Lung (tissue), 12 donors: Measurements from ENCODE around the gene TAF1B. TPM values are rescaled to one million over a fixed set of nuclear protein-coding genes. Genes with fewer than 3 reads are reported as not detected.

Experiments
- ATAC-seq: fragments of 200-7000 bp; cut with Tn5 transposase; one replicate; pipeline ENCODE4 v1.9.1; 2020; ENCODE audit warnings: moderate number of reproducible peaks; ENCODE audit not compliant: insufficient read depth, low FRiP score
- DNase-seq, 3 donors: peaks; one replicate each; pipeline ENCODE4 v3.0.0-alpha.2; 2013 to 2017
- H3K27ac ChIP-seq, 2 donors: one replicate each; pipeline ENCODE4 v1.5.1; 2013; ENCODE audit warnings: mild to moderate bottlenecking in 2 of 2, moderate library complexity in 2 of 2, control low read depth in 1 of 2, inconsistent platforms in 1 of 2, low read depth in 1 of 2, low read length in 1 of 2
- H3K27me3 ChIP-seq, 3 donors: one replicate each; pipeline ENCODE4 v1.5.1; 2013; ENCODE audit warnings: low read length in 2 of 3; ENCODE audit not compliant: control insufficient read depth in 3 of 3, insufficient read depth in 3 of 3
- H3K36me3 ChIP-seq, 4 donors: one replicate each; pipeline ENCODE4 v1.5.1; 2013; ENCODE audit warnings: low read length in 4 of 4, mild to moderate bottlenecking in 1 of 4, moderate library complexity in 1 of 4; ENCODE audit not compliant: control insufficient read depth in 4 of 4, insufficient read depth in 4 of 4
- H3K4me1 ChIP-seq, 5 donors: one replicate each; pipeline ENCODE4 v1.5.1; 2013; ENCODE audit warnings: low read length in 5 of 5, mild to moderate bottlenecking in 2 of 5, moderate library complexity in 1 of 5; ENCODE audit not compliant: control insufficient read depth in 5 of 5, insufficient read depth in 5 of 5
- H3K4me3 ChIP-seq: one replicate; pipeline ENCODE4 v1.5.1; 2013; ENCODE audit warnings: mild to moderate bottlenecking, control low read depth, moderate library complexity
- H3K9ac ChIP-seq, 2 donors: one replicate each; pipeline ENCODE4 v1.5.1; 2013; ENCODE audit warnings: low read length in 2 of 2, control low read depth in 1 of 2; ENCODE audit not compliant: insufficient read depth in 1 of 2
- H3K9me3 ChIP-seq, 4 donors: one replicate each; pipeline ENCODE4 v1.5.1; 2013; ENCODE audit warnings: low read length in 3 of 4, mild to moderate bottlenecking in 1 of 4, moderate library complexity in 1 of 4; ENCODE audit not compliant: control insufficient read depth in 4 of 4, insufficient read depth in 3 of 4
- WGBS, 2 donors: extraction: QIAGEN DNeasy Blood & Tissue Kit; methylation state at CpG; one replicate each; pipeline ENCODE4 v1.1.7; 2013; 5-methylcytosine and 5-hydroxymethylcytosine counted together
- polyA plus RNA-seq, 2 donors: library from polyadenylated mRNA; stranded (reverse); fragments of 200-250 nt; gene quantifications; one replicate each; pipeline ENCODE4 v1.2.1, GENCODE V29; 2013
- total RNA-seq, 2 donors: library from RNA; depleted of rRNA in 1 of 2; stranded (reverse); fragments of >200 nt in 1 of 2; gene quantifications; one replicate each; pipeline ENCODE4 v1.2.1, GENCODE V29; 2014 to 2021
- TF ChIP-seq, protein P1 (sequence below): IDR thresholded peaks from 2 replicates; pipeline ENCODE4 v1.5.1; 2012; ENCODE audit warnings: mild to moderate bottlenecking; ENCODE audit errors: control extremely low read depth, extremely low read depth
- donor health status: control.
- donor health status: control.
- donor health status: Bipolar disorder and iron deficiency.
- donor health status: healthy.
- donor health status: DM: yes; HTN: yes; CAD: no.

TAF1B gene
- total and polyA plus RNA-seq, 4 donors = 6.1 to 46.3 (median 14.9) TPM

DNA sequence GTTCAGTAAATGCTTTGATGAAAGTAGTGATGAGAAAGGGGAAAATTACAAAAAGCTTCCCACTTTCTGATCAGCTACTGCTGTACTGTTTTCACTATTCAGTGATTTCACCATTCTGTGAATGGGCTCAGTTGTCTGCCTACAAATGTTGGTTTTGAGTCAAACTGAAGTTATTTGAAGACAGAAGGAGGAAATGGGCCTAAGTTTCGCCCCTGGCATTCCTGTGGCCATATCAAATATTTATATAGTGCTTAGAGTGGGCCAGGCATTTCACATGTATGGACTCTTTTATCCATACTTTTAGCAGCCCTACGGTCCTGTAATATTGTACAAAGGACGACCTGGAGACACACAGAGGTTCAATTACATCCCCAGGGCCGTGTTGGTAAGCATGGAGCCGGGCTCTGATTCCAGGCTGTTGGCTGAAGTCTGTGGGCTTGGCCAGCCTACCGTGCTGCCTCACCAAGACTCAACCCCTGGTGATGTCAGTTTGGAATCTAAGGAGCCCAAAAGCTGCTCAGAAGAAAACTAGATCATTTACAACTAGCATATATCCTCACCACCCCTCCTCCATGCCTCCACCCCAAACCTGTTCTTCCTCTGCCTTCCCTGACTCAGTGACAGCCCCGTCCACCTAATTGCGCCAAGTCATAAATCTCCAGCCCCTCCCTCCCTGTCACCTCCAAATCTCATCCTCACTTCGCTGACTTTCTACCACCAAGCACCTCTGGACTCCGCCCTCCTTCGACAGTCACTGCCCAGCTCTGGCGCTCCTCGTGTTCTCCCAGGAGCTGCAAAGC, 98.1 kb downstream of the TAF1B start:
- ATAC-seq (no peak), DNase-seq (no peak)
- Histone ChIP-seq H3K27me3 (peaks cover 0 to 17% (median 7%) of the 10 kb centered on the region in 3 donors), H3K36me3 (peaks cover 0 to 4% (median 2%) of the 10 kb centered on the region in 4 donors), H3K9ac (no peak overlapping the region), H3K27ac (no peak overlapping the region), H3K4me3 (no peak overlapping the region), H3K9me3 (no peaks in the 10 kb centered on the region), H3K4me1 (peaks cover 0 to 7% (median 0%) of the 10 kb centered on the region in 5 donors)
- WGBS, 2 donors = 61 to 82% methylated on average over 13 of the region's 13 CpGs
- TF ChIP-seq, protein P1, sequence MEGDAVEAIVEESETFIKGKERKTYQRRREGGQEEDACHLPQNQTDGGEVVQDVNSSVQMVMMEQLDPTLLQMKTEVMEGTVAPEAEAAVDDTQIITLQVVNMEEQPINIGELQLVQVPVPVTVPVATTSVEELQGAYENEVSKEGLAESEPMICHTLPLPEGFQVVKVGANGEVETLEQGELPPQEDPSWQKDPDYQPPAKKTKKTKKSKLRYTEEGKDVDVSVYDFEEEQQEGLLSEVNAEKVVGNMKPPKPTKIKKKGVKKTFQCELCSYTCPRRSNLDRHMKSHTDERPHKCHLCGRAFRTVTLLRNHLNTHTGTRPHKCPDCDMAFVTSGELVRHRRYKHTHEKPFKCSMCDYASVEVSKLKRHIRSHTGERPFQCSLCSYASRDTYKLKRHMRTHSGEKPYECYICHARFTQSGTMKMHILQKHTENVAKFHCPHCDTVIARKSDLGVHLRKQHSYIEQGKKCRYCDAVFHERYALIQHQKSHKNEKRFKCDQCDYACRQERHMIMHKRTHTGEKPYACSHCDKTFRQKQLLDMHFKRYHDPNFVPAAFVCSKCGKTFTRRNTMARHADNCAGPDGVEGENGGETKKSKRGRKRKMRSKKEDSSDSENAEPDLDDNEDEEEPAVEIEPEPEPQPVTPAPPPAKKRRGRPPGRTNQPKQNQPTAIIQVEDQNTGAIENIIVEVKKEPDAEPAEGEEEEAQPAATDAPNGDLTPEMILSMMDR = no peak

DNA sequence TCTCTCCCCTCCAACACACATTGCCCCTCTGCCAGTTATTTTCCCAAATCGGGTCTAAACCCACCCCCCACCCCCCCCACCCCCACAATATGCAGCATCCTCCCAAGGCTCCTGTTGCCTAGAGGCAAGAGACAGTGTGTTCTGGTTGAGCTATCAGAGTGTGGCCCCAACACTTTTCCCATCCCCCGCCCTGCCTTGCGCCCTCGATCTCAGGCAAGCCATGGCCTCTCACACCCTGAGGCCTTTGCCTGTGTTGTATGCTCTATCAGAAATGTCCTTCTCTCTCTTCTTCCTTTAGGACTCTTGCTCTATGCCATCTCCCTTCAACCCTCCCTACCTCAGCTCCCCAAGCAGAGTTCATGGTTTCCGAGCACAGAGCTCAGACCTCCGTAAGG, 98.7 kb downstream of the TAF1B start:
- Histone ChIP-seq H3K27ac (no peak overlapping the region), H3K9me3 (no peaks in the 10 kb centered on the region), H3K4me3 (no peak overlapping the region), H3K36me3 (no peaks in the 10 kb centered on the region), H3K4me1 (peaks cover 0 to 7% (median 0%) of the 10 kb centered on the region in 5 donors), H3K27me3 (peaks cover 0 to 20% (median 7%) of the 10 kb centered on the region in 3 donors), H3K9ac (no peak overlapping the region)
- TF ChIP-seq, protein P1 = no peak
- DNase-seq (no peak), ATAC-seq (no peak)
- 67 to 73% methylated on average over 6 of the region's 6 CpGs for WGBS, 2 donors

DNA sequence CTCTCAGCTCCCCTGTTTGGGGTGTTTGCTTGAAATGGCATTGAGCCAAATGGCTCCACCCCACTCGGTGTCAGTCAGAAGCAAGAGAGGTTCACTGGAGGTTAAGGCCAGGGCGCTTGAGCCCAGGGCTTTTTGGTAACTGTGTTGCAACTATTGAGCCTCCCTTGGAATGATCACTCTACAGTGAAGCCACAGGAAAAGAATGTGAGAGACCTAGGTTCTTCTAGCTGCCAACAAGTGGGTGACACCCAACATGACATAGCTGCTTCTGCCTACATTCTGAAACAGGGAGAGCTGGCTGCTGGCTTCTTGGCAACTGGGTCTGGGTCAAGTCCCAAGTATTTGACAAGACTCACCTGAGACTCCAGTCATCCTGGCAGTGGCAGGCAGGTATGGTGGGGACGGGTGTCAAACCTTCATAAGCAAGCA, 101.1 kb downstream of the TAF1B start:
- DNase-seq (no peak), ATAC-seq (no peak)
- Histone ChIP-seq H3K27me3 (peaks cover 0 to 22% (median 10%) of the 10 kb centered on the region in 3 donors), H3K9ac (no peak overlapping the region), H3K9me3 (no peaks in the 10 kb centered on the region), H3K27ac (no peak overlapping the region), H3K4me3 (no peak overlapping the region), H3K36me3 (no peaks in the 10 kb centered on the region), H3K4me1 (peaks cover 0 to 5% (median 0%) of the 10 kb centered on the region in 5 donors)
- TF ChIP-seq, protein P1 = no peak
- 57 to 77% methylated on average over 3 of the region's 3 CpGs for WGBS, 2 donors
